Left lung (tissue), 10 donors: ENCODE measurements around the gene TSKU. TPM values are rescaled to one million over a fixed set of nuclear protein-coding genes. Genes with fewer than 3 reads are reported as not detected.
A peak's percentile ranks its signal among the peaks of the same experiment; 100 is the strongest.

Source experiments
- ATAC-seq: fragments of 200-7000 bp; cut with Tn5 transposase; one replicate; pipeline ENCODE4 v1.9.1; 2020; ENCODE audit warnings: moderate library complexity
- DNase-seq, 4 donors: peaks; one replicate each; pipeline ENCODE4 v3.0.0-alpha.2; 2013 to 2020
- H3K27ac ChIP-seq, 2 donors: fragments of 200-600 bp; sonication (generic) in 1 of 2; one replicate each; pipeline versions ENCODE4 v1.5.0 to v1.8.0; 2020 to 2021
- H3K27me3 ChIP-seq, 2 donors: fragments of 200-600 bp; sonication (generic) in 1 of 2; one replicate each; pipeline versions ENCODE4 v1.5.0 to v1.8.0; 2020 to 2021
- H3K36me3 ChIP-seq, 2 donors: fragments of 200-600 bp; sonication (generic) in 1 of 2; one replicate each; pipeline versions ENCODE4 v1.5.0 to v1.8.0; 2020 to 2021
- H3K4me1 ChIP-seq, 2 donors: fragments of 200-600 bp; one replicate each; pipeline ENCODE4 v1.8.0; 2021
- H3K4me3 ChIP-seq, 2 donors: fragments of 200-600 bp; sonication (generic) in 1 of 2; one replicate each; pipeline versions ENCODE4 v1.5.0 to v1.8.0; 2020 to 2021; ENCODE audit warnings: mild to moderate bottlenecking in 1 of 2
- H3K9me3 ChIP-seq, 2 donors: fragments of 200-600 bp; sonication (generic) in 1 of 2; one replicate each; pipeline versions ENCODE4 v1.5.0 to v1.8.0; 2020 to 2021
- CTCF ChIP-seq, 2 donors: fragments of 200-600 bp; sonication (generic) in 1 of 2; IDR thresholded peaks; one replicate each; pipeline versions ENCODE4 v1.5.0 to v1.8.0; 2021; ENCODE audit warnings: antibody characterized with exemption in 2 of 2
- intact Hi-C, 2 donors: fragments of 100-400 bp; cut with DNase I; formaldehyde crosslinking; loops; one replicate each; pipeline versions ENCODE4 v1.11.2 to v1.14.2; 2022
- polyA plus RNA-seq, 6 donors: library from polyadenylated mRNA; unstranded; fragments of 120-200 nt; gene quantifications; one replicate each; pipeline ENCODE4 v1.2.1, GENCODE V29; 2013; ENCODE audit not compliant: insufficient read length in 6 of 6
- total RNA-seq, 2 donors: library from RNA; stranded (reverse); fragmentation: NEBNext Ultra II Directional; extraction: Animal tissue kit (Norgen Biotek cat#: 25700); gene quantifications; one replicate each; pipeline ENCODE4 v1.2.1, GENCODE V29; 2021
- donor health status: DM: no; HTN: yes; CAD: no.
- donor health status: DM: no; HTN: no; CAD: no.

Gene TSKU
- total and polyA plus RNA-seq, 8 donors: 12.7 to 36.6 (median 28.3) TPM

GRCh38 chr11:76739798-76740197 is 43.4 kb upstream of the TSKU start:
- Histone ChIP-seq H3K4me1 (peaks cover 0 to 5% of the 10 kb centered on the region in 2 donors), H3K36me3 (no peaks in the 10 kb centered on the region), H3K27me3 (no peaks in the 10 kb centered on the region), H3K4me3 (no peak overlapping the region), H3K9me3 (no peaks in the 10 kb centered on the region), H3K27ac (no peak overlapping the region)
- TF ChIP-seq CTCF (IDR thresholded peaks at IDR 0.05): no peak
- ATAC-seq (no peak), DNase-seq (no peak)
- intact Hi-C loops: loop anchor here (5.0 to 10.0 kb wide), 2 partner anchors 45 to 58 kb away; partner anchors contain the start of gene TSKU (in 1 of the 2)

GRCh38 chr11:76740772-76741171 is 42.4 kb upstream of the TSKU start:
- intact Hi-C loops: no loop called here
- H3K9me3 ChIP-seq: no peaks in the 10 kb centered on the region

GRCh38 chr11:76742902-76743301 is 40.3 kb upstream of the TSKU start:
- ATAC-seq: no peak
- intact Hi-C loops: no loop called here
- Histone ChIP-seq H3K27me3 (no peaks in the 10 kb centered on the region), H3K36me3 (no peaks in the 10 kb centered on the region), H3K9me3 (no peaks in the 10 kb centered on the region), H3K4me1 (peaks cover 0 to 5% of the 10 kb centered on the region in 2 donors), H3K4me3 (no peak overlapping the region), H3K27ac (no peak overlapping the region)
- TF ChIP-seq CTCF (IDR thresholded peaks at IDR 0.05): no peak
- no peak for DNase-seq

More at GRCh38 chr11:76740772-76741171, 42.4 kb upstream of the TSKU start:
- ATAC-seq (no peak), DNase-seq (no peak)
- peaks cover 0 to 5% of the 10 kb centered on the region in 2 donors for H3K4me1 ChIP-seq
- TF ChIP-seq CTCF (IDR thresholded peaks at IDR 0.05): no peak
- no peaks in the 10 kb centered on the region for H3K27me3 ChIP-seq
- H3K4me3 ChIP-seq: no peak overlapping the region
- H3K27ac ChIP-seq: no peak overlapping the region
- H3K36me3 ChIP-seq: no peaks in the 10 kb centered on the region

- TF ChIP-seq CTCF (IDR thresholded peaks at IDR 0.05): no peak
- no peaks in the 10 kb centered on the region for H3K4me1 ChIP-seq
- DNase-seq: peak in 1 of 4 donors; percentile 76
- intact Hi-C loops: no loop called here
- H3K36me3 ChIP-seq: no peaks in the 10 kb centered on the region
- H3K4me3 ChIP-seq: no peak overlapping the region
- ATAC-seq: peak; percentile 68
- no peaks in the 10 kb centered on the region for H3K9me3 ChIP-seq
- no peak overlapping the region for H3K27ac ChIP-seq
- no peaks in the 10 kb centered on the region for H3K27me3 ChIP-seq
Measured at GRCh38 chr11:76744186-76745043, 38.7 kb upstream of the TSKU start.

GRCh38 chr11:76745044-76745376 is 38.1 kb upstream of the TSKU start:
- Histone ChIP-seq H3K36me3 (no peaks in the 10 kb centered on the region), H3K4me1 (no peaks in the 10 kb centered on the region), H3K9me3 (no peaks in the 10 kb centered on the region), H3K4me3 (no peak overlapping the region), H3K27ac (no peak overlapping the region), H3K27me3 (no peaks in the 10 kb centered on the region)
- no peak for TF ChIP-seq CTCF (IDR thresholded peaks at IDR 0.05)
- DNase-seq: no peak
- no peak for ATAC-seq
- intact Hi-C loops: no loop called here
